22Rv1 (cell line): ENCODE data around the gene EIPR1.

Source experiments
- ZFX ChIP-seq: fragments of 450-650 bp; IDR thresholded peaks from 2 replicates; pipeline ENCODE4 v1.6.1; 2017; ENCODE audit warnings: antibody characterized with exemption, borderline replicate concordance
- TF ChIP-seq, protein P1 (sequence below): fragments of 450-650 bp; IDR thresholded peaks from 2 replicates; pipeline ENCODE4 v1.5.1; 2017; ENCODE audit warnings: mild to moderate bottlenecking

DNA sequence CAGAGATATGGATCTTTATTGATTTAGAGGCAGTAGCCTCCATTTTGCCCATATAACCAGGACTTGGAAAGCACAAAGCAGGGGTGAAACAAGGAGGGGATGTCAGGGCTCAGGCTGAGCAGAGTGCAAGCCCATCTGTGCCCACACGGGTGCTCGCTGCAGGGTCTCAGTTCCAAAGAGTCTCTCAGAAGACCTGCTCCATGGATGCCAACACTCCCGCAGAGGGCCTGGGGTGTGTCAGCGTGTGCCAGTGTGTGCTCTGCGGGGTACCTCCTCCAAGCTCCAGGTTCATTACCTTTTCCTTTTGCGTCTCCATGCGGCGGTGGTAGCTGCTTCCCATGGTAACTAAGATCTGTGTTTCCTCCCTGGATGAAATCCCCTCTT, 107.5 kb downstream of the EIPR1 start:
- TF ChIP-seq, protein P1, sequence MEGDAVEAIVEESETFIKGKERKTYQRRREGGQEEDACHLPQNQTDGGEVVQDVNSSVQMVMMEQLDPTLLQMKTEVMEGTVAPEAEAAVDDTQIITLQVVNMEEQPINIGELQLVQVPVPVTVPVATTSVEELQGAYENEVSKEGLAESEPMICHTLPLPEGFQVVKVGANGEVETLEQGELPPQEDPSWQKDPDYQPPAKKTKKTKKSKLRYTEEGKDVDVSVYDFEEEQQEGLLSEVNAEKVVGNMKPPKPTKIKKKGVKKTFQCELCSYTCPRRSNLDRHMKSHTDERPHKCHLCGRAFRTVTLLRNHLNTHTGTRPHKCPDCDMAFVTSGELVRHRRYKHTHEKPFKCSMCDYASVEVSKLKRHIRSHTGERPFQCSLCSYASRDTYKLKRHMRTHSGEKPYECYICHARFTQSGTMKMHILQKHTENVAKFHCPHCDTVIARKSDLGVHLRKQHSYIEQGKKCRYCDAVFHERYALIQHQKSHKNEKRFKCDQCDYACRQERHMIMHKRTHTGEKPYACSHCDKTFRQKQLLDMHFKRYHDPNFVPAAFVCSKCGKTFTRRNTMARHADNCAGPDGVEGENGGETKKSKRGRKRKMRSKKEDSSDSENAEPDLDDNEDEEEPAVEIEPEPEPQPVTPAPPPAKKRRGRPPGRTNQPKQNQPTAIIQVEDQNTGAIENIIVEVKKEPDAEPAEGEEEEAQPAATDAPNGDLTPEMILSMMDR: no peak
- TF ChIP-seq ZFX: no peak
